NCI-H146 treated with DMSO at 0.1 percent for 48 hours (cell line): ENCODE results near the gene PHF2.

ENCODE experiments used
- DNase-seq: peaks from one replicate; lab custom pipeline; 2025; ENCODE audit not compliant: unreplicated experiment; lab: John Stamatoyannopoulos, UW

Gene PHF2

DNA sequence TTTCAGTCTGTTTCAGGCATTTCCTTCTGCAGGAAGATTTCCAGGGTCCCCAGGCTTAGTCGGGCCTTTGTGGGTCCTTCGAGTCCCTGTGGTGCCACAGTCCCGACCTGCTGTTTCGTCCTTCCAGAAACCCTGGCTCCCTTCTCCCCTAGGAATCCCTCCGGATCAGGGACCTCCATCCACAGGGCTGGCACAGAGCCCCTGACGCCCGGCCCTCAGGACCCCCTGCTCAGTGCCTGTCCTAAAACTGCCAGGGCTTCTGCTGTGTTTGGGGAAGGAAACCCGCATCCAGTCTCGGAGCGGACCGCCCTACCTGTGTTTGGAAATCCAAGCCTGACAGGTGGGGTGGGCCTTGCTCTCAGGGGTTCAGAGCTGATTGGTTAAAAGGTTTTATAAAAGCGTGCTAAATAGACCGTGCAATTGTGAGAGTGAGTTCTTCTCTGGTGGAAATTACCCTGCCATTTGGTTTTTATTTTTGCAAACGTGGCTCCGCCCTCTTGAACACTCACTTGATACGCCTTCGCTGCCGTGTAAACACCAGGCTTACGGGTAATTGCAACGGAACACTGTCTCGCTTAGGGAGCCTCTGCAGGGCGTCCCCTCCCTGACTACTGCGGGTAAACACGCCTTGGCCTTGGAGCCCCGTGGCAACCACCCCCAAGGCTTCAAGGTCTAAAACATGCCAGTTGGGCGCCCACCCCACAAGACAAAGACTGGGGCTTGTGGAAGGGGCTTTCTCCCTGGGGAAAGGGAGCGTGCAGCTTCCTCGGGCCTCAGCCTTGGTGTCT is 121.2 kb downstream of the PHF2 start:
- peak; percentile 83 for DNase-seq

DNA sequence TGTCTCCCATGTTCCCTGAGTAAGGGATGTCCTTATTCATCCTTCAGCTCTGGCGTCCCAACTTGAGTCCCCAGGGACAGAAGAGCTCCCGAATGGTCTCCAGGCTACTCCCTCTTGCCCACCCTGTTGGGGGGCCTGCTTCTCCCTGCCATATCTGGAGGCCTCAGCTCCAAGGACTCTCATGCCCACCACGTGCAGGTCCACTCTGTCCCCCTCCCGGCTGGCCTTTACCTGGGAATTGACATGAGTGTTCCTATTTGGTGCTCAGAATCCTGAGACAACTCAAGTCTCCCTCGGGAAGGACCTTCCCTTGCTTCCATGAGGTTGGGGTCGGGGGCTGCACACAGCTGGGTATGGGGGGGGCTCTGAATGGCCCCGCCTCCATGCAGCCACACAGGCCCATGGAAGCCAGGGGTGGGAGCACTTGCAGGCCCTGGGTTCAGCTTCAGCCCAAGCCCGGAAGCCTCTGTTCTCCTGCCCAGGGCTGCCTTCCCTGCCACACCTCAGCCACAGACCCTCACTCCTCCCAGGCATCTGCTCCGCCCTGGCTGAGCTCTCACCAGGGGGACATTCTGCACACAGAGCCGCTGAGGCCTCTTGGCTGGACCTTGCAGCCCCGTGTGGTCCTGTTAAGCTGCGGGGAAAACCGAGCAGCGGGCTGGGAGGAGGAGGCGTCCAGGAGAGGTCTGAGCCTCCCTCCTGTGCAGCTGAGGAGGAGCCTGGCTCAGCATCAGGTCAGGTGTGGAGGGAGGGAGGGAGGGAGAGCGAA is 121.9 kb downstream of the PHF2 start:
- peak; percentile 10 for DNase-seq

DNA sequence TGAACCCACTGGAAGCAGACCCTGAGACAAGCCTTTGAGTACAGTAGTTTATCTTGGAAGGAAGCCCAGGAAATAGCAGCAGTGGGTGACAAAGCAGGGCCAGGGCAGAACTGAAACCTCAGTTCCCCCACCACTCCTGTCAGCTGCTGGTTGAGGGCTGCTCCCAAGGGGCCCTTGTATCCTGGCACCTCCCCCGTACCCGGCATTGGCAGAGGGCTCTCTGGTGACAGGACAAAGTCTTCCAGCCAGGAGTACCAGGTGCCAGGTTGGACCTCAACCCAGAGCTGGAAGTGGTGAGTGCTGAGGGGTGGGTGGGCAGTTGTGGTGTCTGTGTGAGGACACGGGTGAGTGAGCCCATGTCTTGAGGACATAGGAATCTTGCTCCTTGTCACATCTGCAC is 123.3 kb downstream of the PHF2 start:
- DNase-seq = no peak

DNA sequence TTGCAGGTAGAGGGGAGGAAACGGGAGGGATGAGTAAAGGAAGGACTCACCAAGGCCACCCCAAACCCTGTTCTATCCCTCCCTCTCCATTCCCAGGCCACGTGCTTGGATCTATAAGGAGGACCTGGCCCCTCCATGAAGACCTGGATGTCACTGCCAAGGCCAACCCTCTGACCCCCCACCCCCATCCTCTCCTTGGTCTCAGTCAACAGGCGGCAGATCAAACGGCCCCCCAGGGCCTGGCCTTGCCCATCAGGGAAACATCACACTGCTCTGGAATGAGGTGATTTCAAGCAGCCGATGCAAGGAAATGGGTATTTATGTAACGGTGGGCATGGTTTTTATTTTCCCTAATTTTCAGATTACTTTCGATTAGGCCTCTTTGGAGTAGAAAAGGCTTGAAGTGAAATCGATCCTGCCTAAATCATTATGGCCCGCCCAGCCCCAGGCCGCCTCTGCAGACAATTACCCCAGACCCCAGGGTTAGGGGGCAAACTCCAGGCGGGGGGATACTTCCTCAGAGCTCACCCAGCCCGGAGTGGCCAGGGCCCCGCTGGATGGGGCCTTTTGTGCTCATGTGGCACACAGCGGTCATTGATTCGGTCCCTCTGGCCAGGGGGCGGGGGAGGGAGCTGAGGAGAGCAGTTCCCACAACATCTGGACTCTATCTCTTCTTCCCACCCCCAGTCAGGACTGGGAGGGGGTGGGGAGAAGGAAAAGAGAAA is 125.3 kb downstream of the PHF2 start:
- no peak for DNase-seq

DNA sequence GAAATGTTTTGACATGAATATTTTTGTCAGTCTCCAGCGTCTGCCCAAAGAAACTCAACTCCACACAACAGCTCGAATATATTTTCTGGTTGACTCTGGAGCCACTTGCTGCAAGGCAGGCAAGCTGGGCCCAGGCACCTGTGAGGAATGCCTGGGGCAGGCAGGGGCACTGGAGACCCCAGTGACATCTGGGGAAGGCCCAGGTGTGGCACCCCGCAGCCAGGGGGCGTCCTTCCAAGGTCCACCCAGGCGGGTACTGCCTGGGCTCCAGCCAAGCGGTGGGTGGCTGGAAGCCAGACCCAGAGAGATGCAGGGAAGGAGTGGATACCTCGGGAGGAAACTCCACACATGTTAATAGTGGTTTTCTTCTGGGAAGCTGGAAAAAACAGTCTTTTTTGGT is 125.9 kb downstream of the PHF2 start:
- DNase-seq = no peak

DNA sequence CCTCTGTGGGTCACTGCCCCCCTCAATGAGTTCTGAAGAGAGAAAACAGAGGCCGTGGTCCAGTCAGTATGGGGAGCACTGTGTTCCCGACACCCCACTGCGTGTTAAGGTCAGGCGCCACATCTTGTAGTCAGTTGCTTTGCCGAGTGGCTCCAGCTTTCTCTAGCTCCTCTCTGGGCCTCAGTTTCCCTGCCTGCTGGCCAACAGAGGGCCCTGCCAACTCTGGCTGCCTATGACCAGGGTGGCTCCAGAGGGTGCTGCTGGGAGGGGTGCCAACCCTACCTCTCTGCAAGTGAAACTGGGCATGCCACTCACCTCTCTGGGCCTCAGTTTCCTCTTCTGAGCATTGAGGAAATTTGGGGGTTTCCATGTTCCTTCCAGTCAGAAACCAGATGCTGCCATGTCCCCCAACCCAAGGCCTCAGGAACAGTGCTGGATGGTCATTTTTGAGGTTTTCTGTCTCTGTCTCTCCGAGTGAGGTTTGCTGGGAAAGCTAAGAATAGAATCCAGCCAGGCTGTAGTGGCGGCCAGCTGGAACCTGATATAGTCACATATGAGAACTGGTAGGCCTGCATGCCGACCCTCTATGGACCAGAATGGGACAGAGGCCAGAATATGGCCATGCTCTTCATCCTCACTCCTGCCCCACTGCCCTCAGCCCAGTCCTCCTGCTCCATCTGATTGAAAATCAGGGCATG is 132.1 kb downstream of the PHF2 start:
- DNase-seq = no peak

DNA sequence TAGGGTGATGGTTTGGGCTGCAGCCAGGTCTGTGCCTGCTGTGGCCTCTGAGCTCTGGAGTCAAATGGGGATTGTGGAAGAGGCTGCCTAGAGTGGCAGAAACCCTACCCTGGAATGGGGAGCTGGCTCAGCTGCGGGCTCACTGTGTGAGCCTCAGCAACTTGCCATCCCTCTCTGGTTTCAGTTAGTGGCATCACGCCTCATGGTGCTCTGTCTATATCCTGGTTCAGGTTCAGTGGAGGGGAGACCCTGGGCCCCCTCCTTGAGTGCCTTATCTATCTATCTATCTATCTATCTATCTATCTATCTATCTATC is 132.6 kb downstream of the PHF2 start:
- no peak for DNase-seq

DNA sequence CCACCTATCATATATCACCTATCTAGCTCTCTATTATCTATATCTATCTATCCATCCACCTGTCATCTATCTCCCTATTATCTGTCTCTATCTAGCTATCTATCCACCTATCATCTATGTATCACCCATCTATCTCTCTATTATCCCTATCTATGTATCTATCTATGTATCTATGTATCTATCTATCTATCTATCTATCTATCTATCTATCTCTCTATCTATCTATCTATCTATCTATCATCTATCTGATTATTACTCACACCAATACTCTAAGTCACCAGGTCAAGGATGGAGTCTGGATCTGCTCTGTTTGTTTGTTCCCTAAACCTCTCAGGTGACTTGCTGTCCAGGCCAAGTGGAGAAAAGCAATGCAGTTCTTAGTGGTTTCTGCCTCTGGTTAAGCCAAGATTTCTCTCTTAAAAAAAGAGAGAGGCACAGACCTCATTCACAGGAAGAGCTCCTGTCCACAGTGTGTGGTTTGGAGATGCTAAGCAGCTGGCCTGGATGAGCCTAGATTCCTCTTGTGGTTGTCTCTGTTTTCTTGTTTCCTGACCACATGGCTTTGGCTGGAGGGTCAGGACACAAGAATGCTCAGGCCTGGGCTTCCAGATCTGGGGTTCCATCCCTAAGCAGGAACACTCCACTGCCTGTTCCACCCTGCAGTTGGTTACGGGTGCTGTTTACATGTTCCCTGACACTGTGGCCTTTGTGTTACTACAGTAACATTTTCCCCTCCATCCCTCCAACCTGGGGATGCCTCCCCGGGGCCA is 133.4 kb downstream of the PHF2 start:
- DNase-seq = no peak

DNA sequence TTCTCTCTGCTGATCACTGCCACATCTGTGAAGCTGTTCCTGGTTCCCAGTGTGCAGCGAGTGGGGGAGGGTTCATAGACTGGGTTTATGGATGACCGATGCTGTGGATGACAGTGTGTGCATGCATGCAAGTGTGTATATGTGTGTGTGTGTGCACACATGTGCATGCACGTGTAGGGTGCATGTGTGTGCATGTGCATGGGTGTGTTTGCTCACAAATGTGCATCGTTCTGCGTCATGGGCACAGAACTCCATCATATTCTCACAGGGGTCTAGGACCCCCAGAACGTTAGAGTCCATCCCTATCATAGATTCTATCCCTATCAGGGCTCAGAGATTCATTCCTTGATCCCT is 134.0 kb downstream of the PHF2 start:
- DNase-seq = no peak

DNA sequence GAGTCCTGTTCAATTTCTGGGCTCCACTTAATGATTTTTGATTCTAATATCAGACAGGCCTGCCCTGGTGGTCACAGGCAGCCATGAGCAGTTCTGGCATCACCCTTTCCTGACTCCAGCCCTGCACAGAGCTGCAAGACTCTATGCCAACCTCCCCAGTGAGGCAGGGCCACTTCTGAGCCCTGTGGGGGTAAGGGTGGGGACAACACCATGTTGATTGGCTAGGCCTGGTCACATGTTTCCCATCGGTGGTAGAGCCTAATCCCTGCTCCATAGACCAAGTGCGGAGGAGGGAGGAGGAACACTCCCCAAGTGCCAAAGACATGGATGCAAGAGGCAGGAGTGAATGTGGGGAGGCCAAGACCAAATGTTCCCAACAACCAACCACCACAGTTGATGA is 134.6 kb downstream of the PHF2 start:
- no peak for DNase-seq

DNA sequence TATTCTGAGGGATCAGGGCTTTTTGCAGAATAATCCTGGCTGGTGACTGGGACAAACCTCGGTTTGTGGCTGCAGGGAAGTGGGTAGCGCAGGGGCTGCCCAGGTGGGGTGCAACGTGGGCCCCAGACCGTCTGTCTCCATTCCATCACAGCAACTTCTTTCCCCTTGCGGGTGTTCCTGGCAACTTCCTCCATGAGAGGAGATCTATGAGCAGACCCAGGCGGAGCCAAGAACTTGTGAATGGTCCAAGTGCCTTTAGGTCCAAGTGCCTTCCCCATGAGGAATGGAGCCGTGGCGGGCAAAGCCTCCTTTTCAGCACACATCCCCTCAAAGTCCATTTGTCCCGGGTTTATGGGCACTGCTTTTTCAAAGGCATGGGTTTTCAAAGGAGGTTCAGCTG is 136.5 kb downstream of the PHF2 start:
- no peak for DNase-seq

DNA sequence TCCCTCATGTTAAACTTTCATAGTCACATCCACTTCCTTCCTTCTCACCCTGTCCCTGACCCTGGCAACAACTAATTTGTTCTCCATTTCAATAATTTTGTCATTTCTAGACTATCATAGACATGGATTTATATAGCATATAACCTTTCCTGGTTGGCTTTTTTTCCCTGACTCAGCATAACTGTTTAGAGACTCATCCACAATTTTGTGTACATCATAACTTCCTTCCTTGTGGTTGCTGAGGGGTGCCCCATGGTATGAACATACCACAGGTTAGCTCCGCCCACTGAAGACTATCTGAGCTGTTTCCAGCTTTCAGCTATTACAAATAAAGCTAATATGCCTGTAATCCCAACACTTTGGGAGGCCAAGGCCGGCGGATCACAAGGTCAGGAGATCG is 137.3 kb downstream of the PHF2 start:
- no peak for DNase-seq

DNA sequence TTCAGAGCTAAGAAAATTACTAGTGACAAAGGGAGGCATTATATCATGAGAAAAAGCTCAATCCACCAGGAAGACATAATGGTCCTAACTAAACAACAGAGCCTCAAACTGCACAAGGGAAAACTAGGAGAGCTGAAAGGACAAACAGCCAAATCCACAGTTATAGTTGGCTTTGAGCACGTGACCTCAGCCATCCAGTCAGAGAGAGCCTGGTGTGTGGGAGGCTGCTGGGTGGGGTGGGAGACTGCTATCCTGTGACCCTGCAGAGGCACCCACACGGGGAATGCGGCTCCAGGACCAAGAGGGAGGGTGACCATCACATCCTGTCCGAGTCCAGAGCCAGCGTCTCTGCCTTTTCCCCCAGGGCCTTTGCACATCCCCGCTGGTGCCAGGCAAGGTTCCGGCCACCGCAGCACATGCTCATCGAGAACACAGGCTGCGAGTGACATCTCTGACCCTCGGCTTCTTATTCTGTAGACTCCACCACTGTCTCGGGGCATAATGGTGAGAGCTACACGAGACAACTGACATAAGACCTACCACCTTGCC is 145.1 kb downstream of the PHF2 start:
- no peak for DNase-seq

DNA sequence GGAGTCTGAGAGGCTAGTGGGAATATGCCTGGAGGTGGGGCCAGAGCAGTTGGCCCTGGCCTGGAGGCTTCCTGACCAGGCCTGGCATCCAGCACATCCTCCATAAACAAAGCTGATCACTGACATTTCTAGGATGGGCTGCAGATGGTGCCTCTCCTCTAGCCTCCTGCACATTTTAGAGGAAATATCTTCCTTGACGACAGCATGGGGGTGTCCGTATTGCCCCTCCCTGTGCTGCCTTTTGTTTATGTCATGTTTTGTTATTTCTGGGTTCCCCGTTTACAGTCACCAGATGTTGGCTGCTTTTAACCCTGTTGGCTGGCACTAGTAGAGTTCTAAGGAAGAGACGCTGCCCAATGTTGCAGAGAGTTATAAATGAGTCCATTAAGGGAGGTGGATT is 148.5 kb downstream of the PHF2 start:
- DNase-seq = no peak

DNA sequence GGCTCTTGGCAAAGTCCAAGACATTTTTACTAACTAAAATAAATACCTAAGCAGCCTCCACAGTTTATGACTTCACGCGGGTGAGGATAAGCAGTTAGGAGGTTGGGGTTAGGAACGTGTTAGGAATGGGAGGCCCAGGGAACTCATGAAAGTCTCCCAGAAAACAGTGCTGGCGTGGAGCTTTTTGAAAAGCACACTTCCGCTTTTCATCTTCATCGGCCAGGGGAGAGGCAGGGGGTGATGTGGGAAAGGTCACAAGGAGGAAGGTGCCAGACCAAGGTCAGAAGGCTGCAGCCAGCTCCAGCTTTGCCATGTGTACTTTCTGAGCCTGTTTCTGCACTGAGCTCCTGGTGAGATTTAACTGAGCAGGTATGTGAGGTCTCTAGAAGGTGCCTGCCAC is 149.0 kb downstream of the PHF2 start:
- DNase-seq = no peak

DNA sequence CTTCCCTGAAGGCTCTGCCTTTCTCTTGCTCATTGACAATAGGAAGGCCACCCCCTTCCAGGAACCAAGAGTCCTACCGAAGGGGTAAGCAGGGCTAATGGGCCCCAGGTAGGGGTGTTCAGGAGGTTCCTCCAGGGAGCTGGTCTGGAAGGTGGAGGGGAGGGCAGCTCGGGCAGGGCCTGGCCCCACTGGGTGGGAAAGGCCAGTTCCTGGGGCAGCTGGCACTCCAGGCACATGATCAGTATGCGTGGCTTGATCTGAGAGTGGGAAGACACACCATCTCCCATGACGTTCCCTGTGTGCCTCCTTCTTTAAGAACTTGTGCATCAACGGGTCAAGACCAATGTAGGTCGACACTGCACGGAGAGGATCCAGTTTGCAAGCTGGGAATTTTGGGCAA is 149.8 kb downstream of the PHF2 start:
- no peak for DNase-seq
